AG08396 (cell line): ENCODE measurements around the gene TSC2.

Source experiments
- DNase-seq: peaks from one replicate; pipeline ENCODE4 v3.0.0; 2012; ENCODE audit warnings: low spot score, mixed read lengths

Gene TSC2

DNA sequence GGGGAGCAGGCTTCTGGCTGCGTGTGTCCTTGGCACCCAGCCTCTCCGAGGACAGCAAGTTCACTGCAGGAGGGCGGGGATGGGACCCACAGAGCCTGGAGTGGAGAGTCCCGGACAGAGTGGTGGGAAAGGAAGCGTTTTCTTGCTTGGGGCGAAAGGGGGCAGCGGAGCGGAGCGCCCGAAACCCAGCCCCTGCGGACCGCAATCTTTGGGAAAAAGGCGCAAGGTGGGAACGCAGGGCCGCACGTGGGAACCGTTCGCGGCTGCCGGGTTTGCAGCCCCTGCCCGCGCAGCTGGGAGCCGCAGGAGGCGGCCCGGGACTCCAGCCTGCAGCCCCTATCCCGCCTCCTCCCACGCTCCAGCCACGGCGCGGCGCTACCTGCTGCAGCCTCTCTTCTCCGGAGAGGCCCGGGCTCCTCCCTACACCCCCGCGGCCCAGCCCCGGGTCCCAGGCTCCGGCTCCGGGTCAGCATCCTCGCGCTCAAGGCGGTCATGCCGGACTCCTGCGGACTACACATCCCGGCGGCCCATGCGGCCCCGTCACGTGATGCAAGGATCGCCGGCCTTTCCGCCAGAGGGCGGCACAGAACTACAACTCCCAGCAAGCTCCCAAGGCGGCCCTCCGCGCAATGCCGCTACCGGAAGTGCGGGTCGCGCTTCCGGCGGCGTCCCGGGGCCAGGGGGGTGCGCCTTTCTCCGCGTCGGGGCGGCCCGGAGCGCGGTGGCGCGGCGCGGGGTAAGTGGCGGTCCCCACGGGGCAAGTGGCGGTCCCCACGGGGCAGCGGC is at the start of gene TSC2, which contains the start of gene NTHL1:
Gene TSC2, plus strand, starts transcription at position 656 of the 786 bp plus-strand sequence. CDS start 631 bp downstream, outside the sequence.
Gene NTHL1, minus strand, starts transcription at position 505 of the 786 bp plus-strand sequence. Its CDS starts 11 bp downstream, at position 494.
- DNase-seq: peak; percentile 99

DNA sequence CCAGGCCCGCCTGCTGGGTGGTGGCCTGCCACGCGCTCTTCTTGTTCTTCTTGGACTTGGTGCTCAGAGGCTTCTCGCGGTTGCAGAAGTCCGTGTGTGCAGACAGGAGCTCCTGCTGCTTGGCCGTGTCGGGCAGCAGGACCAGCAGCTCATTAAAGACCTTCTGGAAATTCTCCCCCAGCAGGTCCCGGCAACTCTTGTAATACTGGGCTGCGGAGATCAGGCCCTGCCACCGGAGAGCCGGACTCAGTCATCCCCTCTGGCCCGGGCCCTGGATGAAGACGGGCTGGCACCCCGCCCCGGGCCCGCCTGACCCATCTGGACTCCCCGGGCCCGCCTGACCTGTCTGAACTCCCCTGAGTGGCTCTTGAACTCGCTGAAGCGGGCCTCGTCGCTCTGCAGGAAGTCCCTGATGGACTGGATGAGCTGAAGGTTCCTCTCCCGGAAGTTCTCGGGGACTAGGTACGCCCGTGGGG is 49.4 kb upstream of the TSC2 start:
- no peak for DNase-seq

DNA sequence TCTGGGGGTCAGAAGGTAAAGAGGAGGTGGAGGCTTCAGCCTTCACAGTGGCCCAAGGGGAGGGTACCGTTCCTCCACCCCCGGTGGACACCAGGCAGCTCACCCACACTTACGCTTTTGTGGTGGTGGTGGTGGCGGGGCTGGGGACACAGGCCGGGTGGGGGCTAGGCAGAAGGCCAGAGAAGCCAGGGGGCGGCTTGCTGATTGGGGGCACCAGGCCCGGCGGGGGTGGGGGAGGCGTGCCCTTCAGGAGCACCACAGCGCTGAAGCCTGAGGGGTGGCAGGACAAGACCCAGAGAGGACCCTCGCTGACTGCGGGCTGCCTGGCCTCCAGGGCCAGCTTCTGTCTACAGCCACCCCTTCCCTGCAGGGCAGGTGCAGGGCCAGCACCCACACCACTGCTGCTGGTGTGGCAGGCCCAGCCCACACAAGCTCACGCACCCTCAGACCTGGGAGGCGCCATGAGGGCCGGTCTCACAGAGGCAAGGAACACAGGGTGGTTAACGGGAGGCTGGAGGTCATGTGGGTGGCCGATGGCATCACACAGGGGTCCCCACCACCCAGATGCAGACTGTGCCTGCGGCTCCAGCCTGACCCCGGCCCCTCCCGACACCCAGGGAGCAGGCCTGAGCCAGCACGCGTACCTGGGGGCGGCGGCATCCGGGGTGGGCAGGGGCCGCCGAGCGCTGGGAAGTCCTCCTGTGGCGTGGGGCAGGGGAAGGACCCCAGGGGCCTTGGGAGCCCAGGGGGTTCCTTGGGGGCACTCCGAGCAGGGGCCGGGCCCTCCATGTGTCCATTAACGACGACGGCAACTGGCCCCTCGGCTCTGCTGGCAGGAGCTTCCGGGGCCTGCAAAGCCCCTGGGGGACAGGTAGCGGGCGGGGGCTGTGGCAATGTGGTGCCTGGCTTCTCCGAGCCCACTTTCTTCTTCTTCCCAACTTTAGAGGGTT is 48.7 kb upstream of the TSC2 start:
- DNase-seq: no peak

DNA sequence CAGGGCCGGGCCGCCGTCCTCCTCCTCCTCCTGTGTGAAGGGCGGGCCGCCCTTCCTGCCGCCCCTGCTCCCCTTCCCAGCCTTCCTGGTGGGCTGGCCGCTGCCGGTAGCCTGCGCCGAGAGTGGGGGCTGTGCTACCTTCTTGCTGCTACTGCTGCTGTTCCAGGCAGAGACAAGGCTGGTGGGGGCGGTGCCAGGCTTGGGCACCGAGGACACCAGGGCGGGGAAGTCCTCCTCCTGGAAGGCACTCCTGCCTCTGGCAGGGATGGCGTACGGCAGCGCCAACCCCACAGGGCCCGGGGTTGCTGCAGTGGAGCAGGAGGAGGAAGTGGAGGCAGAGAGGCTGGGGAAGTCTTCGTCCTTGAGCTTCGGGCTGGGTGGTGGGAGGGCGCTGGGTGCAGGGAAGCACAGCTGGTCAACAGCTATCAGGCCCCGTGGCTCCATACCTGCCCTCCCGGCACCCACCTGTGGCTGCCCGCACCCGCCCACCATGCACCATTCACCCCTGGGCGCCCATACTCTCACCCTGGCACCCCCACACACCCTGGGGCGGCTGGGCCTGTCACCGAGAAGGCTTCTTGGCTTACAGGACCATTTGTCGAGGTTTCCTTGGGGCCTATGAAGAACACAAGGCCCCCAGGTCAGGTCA is 47.8 kb upstream of the TSC2 start:
- no peak for DNase-seq

DNA sequence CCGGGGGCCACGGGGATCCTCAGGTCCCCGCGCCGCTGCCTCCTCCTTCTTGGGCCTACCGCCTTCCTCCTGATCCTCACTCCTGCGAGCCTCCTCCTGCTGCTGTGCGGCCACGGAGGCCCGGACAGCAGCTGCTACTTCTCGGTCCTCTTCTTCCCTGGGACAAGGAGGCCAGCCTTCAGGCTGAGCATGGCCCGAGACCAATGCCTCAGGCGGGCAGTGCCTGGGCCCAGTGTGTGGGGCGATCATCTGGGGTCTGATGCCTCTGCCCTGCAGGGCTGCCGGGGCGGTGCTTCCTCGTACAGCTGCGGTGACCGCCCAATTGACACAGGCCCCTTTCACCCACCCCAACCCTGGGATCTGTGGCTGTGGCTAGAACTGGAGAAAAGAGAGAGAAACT is 46.8 kb upstream of the TSC2 start:
- DNase-seq: no peak

DNA sequence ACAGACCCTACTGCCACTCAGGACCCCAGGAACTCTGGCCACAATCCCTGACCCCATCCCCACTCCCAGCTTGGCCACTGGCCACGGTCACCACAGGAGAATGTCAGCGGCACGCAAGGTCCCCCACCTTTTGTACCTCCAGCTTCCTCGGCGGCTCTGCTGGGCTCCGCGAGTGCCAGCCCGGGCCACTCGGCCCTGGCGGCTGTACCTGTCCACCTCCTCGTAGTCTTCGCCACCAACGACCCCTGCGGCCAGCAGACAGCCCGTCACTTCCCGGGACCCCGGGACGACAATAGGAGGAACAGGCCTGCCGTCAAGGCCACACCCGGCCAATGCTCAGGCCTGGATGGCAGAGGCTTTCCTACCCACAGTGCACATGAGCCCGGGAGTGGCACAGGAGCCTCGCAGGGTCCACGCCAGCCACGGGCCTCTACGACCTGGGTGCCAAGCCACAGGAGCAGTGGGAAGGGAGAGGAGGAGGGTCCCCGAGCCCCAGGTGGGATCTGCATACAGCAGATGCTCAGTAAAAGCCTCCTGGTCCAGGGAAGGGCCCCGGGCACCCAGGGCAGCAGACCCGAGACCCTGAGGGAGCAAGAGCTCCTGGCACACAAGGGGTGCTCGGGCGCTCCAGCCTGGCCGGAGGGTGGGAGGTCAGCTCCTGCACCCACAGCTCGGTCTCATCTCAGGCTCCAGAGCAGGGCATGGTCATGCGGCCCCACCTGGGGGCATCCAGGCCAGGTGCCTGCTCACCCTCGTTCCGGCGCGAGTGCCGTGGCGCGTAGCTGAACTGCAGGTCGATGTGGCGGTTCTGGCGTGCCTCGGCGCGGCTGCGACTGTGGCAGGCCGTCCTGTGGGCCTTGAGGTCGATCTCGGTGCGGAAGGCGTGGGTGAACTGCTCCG is 46.1 kb upstream of the TSC2 start:
- no peak for DNase-seq

DNA sequence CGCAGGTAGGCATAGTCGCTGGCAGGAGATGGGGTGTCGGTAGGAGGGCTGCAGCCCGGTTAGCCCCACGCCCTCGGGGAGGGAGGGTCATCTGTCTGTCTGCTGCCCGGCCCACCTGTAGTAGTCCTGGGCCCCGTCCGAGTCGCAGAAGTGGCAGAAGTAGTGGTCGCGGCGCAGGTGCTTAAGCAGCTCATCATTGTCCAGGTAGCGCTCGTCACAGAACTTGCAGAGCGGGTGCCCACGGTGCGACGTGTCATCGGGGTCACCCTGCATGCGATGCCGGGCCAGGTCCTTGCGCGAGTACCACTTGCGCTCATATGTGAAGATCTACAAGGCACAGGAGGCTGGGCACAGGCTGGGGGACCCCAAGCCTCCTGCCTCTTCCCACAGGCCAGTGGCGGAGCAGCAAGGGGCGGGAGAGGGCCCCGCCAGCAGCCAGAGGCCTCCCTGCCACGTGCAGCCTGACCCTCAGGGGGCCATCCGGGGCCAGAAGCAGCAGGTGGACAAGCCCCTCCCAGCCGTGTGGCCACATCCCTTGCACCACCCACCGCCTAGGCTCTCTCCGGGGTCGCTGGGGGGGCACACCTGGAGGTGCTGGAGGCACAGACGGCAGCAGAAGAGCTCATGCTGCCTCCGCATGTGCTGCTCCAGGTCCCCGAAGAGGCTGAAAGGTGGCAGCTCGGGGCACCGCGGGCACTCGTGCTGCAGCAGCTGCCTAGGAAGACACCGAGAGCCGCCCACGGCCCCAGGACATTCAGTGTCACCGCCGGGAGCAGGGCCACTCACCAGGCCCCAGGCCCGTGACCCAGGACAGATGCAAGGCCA is 45.2 kb upstream of the TSC2 start:
- no peak for DNase-seq

DNA sequence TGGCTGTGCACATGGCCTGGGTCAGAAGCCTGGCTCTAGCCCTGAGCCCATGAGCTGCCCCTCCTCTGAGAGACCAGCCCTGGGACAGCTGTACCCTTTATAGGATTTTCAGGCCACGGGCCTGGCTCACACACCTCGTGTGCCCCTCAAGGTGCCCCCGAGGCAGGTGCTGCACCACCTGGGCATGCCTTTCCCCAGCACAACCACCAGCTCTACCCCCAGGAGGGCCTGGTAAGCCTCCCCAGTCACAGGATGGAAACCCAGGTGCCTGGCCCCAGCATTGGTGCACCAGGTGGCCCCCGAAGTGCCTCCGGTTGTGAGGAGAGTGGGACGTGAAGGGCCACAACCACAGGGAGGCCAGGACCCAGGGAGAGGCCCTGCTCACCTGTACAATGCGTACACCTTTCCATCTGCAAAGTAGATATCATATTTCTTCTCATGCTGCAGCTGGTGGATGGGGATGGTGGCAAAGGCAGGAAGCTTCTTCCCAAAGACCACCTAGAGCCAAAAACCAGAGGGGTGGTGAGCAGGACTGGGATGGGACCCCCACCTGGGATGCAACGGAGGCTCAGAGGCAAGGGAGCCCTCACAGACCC is 44.5 kb upstream of the TSC2 start:
- no peak for DNase-seq

DNA sequence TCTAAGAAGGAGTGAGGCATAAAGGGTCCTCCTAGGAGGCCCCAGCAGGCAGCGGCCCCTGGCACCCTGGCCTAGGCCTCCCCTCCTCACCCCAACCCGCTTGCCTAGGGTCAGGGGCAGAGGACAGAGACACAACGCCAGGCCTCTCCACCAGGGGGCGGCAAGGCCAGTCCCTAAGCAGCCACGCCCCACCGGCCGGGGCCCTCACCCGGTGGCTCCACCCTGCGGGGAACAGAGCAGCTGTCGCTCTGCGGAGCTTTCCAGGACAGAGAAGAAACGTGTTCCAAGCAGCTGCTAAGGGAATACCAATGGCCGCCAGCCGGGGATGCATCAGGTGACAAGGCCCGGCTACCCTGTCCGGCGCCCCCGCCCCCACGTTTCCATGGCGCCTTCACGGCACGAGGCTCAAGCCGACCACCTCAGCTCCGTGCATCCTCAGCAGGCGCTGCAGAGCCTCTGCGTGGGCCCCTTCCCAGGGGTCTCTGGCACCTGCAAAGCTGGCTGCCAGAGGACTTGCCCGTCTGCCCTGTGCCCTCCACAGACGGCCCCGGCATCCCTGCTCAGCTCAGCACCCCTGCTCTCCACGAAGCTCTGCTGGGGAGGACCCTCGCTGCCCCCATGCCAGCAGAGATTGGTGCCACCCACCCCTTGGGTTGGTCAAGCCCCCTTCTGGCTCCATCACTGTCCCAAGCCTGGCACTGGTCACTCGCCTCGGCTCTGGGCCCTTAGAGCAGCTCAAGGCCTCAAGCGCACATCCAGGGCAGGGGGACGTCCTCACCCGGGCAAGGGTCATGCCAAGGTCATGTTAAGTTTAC is 43.8 kb upstream of the TSC2 start:
- peak; percentile 95 for DNase-seq

DNA sequence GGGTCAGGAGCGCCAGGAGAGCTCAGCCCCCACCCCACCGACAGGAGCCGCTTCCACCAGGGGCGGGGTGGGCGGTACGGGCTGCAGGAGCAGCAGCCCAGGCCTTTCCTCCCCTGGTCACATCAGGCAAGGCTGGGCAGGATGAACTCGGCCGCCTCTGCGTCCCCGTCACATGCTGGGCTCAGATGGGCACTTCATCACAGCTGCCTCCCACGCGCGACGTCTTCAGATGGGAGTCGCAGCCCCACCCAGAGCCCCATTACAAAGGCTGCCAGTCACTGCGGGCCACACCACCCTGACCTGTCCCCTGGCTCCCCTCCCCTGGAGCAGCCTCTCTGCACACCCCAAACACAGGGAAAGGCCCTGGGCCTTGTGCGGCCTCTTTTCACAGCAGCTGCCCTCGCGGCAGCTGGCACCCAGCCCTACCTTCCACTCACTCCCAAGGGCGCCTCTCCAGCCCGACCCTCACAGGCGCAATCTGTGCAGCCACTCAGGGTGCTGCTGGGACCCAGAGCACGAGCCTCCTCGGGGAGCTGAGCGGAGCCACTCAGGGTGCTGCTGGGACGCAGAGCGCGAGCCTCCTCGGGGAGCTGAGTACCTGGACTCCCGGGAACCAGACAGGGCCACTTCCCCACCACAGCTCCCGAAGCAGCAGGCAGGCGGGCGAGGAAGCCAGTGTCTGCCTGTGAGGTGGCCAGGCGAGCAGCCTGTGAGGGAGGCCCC is 42.8 kb upstream of the TSC2 start:
- DNase-seq: no peak

DNA sequence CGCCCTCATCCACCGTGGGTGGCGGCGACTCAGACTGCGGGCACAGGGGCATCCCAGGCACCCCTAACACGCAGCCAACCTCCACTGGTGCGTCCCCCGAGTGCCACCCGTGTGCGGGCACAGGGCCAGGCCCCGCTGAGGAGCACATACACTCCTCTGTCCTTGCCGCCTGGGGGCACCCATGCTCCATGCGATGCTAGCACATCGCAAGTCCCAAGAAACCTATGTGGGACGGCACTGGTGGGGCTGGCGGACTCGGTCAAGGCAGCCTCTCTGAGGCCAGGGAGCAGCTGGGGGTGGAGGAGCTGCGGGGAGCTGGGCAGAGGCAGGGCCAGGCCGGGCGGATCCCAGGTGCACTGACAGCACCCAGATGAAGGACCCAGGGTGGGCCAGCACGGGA is 42.1 kb upstream of the TSC2 start:
- DNase-seq: no peak

DNA sequence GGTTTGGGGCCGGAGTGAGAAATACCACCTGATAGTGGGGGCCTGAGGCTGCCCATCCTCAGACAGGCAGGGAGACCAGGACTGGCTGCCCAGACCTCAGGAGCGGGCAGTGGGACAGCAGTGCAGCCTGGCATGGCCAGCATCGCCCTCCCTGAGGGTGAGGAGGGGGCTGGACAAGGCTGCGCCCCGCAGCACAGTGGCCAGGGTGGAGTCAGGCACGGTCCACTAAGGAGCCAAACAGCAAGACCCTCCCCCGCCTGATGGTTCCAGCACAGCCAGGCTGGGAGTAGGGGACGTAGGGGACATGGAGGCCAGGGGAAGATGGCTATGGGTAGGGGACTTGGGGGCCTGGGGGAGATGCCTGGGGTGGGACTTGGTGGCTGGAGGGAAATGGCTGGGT is 41.5 kb upstream of the TSC2 start:
- no peak for DNase-seq

DNA sequence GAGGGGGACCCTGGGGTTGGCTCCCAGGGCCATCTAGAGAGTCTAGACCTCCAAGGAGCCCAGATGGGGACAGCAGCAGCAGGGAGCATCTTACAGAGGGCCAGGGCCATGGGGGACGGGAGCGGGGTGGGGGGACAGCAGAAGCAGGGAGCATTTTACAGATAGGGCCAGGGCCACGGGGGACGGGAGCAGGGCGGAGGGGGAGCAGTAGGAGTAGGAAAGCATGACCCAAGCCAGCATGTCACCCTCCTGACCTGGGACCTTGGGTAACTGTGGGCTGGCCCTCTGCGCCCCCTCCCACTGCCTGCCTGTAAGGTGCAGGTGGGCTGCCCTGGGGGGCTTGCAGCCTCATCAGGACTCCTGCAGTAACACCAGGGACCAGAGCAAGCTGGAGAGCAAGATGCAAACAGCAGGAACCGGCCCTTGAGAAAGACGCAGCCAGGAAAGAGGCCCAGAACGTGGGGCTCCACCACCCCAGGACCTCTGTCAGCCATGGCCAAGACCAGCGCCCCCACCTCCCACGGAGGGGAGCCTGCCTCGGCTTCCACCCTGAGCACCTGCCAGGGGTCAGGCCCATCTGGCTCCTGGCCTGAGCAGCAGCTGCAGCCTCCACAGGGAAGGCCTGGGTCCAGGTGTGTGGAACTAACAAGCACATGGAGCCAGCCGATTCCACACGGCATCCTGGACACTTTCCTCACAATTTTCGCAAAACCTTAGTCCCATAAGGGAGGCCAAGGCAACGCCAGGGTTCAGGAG is 40.5 kb upstream of the TSC2 start:
- no peak for DNase-seq

DNA sequence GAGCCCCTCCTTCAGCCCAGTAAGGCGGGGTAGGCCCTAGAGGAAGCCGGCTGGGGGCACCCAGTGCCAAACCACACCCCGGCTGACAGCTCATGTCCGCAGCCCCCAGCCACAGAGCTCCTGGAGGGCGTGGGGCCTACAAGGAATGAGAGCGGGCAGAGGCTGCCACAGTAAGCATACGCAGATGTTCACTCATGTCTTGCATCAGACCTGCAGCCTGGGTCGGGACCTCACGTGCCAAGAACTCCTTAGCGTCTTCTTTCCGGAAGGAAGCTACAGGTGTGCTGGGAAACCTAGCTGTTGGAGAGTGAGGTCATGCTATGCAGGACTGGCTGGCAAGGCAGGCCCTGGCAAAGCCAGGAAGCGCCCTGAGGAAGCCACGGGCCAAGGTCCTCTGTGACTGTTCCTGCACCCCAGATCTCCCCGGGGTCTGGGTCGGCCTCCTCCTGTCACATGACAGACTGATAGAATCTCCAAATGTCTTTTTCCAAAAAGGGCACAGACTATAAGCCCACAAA is 39.7 kb upstream of the TSC2 start:
- no peak for DNase-seq

DNA sequence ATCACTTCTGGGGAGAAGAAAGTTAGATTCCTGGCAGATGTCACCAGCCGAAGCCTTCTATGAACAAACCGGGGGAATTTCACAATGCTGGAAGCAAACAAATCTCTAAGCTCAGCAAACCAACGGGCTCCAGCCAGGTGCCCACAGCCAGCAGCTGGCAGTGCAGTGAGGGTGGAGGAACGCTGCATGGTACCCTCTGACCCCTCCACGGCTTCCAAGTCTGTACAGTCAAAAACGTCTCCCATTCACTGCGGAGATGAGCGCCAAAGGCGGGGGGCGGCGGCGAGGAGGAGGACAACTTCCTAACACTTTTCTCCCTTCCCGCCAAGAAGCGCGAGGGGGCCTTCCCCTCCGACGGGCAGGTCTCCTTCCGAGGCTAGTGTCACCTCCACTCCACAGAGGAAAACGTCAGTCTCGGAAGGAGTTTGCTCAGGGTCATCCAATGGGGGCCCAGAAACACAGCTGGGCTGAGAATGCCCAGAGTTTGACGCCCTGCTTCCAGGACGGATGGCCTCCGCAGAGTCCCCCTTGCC is 39.1 kb upstream of the TSC2 start:
- DNase-seq: peak; percentile 77

DNA sequence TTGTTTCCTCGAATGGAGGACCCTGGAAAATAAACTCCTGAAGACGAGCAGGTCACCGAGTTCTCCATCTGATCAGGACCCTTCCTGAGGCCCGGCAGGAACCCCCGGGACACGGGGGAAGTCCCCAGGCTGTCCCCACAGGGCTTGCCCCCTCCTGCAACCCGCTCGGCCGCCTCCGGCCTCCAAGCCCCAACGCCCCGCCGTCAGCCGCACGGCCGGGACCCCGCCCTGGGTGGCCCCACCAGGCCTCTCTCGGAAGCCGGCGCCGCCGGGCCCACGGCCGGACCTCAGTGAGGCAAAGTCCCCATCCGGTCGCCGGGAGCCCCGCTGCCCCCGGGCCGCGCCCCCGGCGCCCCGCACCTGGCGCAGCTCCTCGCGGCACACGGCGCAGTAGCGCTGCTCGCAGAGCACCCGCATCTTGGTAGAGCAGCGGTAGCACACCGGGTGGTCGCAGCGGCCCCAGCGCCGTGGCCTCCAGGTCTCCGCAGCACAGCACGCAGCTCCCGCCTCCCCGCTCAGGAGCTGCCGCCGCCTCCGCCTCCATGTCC is 38.5 kb upstream of the TSC2 start:
- DNase-seq: no peak
